GM12872 (cell line): Measurements from ENCODE around the gene CNKSR1.

ENCODE experiments used
- TF ChIP-seq, protein P1 (sequence below): IDR thresholded peaks from 3 replicates; pipeline ENCODE4 v1.5.1; 2011; ENCODE audit warnings: low read depth, mild to moderate bottlenecking, low read length, moderate library complexity; ENCODE audit not compliant: insufficient read depth

CNKSR1 gene

DNA sequence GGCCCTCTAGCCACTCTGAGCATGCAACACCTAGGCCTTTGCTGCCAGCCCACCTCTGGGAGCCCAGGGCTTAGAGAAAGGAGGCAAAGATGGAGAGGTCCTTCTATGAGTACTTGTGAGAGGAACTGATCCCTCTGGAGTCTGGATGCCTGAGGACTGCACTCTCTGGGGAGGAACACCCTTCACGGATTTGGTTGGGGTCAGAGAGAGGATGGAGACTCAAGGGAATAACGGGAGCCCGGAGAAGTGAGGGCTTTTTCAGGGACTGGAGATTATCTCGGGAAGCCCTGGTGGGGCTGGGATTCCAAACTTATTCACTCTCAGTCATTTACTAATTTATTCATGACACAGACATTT, 8.1 kb upstream of the CNKSR1 start:
- TF ChIP-seq, protein P1, sequence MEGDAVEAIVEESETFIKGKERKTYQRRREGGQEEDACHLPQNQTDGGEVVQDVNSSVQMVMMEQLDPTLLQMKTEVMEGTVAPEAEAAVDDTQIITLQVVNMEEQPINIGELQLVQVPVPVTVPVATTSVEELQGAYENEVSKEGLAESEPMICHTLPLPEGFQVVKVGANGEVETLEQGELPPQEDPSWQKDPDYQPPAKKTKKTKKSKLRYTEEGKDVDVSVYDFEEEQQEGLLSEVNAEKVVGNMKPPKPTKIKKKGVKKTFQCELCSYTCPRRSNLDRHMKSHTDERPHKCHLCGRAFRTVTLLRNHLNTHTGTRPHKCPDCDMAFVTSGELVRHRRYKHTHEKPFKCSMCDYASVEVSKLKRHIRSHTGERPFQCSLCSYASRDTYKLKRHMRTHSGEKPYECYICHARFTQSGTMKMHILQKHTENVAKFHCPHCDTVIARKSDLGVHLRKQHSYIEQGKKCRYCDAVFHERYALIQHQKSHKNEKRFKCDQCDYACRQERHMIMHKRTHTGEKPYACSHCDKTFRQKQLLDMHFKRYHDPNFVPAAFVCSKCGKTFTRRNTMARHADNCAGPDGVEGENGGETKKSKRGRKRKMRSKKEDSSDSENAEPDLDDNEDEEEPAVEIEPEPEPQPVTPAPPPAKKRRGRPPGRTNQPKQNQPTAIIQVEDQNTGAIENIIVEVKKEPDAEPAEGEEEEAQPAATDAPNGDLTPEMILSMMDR = no peak

DNA sequence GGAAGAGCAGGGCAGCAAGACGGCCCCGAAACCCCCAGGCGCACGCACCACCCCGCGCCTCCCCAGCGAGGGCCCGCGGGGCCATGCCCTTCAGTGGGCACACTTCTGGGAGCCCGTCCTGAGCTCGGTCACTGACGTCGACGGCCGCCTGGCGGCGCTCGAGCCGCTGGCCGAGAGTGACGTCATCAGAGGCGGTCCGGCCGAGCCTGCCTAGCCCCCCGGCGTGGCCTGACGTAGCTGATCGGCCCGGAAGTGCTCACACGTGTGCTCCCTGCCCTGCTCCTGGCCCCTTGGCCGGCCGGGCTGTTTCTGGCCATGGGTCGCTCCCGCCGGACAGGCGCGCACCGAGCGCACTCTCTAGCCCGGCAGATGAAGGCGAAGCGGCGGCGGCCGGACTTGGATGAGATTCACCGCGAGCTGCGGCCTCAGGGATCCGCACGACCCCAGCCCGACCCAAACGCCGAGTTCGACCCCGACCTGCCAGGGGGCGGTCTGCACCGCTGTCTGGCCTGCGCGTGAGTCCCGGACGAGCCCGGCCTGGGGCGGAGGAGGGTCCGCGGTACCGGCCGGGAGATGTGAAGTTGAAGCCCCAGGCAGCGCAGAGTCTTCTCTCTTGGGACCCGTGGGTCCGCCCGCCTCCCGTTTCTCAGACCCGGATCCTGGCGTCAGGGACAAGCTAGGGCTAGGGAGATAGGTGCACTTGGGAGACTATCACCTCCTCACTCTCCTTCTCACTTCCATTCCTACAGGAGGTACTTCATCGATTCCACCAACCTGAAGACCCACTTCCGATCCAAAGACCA, 7.4 kb upstream of the CNKSR1 start, which contains the start of gene ZNF593:
TSS of gene ZNF593 (plus strand) at position 240 of the 803 bp plus-strand sequence. CDS start at position 316, 76 bp downstream.
- TF ChIP-seq, protein P1 = peak; percentile 98

DNA sequence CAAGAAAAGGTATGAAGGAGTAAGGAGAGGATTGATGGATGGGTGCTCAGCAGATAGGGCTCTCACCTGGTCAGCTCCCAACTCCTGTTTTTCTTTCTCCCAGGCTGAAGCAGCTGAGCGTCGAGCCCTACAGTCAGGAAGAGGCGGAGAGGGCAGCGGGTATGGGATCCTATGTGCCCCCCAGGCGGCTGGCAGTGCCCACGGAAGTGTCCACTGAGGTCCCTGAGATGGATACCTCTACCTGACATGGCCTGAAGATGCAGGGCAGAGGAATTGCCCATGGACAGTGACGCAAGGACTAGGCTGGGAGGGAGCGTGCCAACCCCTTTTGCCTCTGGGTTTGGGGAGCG, 6.8 kb upstream of the CNKSR1 start:
- TF ChIP-seq, protein P1 = no peak

DNA sequence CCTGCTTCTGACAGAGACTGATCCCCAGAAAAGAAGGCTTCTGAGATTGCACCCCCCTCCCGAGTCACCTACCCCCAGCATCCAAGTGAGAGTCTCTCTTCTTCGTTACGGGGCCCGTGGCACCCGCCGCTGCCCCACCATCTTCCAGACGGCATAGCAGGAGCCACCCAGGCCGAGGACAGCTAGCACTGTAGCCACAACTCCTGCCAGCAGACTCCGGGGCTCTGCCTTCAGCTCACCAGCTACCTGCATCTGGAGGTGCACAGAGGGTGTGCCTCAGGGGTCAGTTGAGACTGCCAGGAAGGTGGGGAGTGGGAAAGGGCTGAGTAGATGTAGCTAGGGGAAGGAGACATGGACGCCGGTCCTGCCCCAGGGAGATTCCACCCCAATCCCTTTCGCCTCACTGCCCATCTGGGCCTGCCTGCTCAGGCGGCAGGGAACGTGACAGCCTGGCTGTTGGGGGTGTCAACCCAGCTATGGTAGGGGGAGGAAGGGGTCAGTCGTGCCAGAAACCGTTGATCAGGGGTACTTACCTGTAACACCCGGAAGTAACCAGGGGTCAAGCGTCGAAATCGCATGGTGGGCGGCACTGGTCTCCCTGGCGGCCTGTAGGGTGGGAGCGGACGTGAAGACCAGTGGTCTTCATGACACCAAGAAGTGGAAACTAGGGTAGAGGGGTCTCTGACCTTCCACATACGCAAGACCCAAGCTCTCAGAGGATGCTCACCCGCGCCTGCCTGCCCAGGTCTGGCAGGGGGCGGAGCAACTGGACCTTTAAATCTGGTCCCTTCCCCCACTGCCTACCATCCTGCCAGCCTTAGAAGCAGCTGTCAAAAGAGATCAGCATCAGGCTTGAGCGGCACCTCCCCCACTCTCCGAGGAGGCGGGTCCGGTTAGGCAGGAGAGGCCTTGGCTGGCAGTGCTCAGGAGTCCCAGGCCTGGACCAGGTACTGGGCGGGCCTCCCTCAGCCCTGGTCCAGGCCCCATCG, 5.9 kb upstream of the CNKSR1 start, which contains the start of gene ZNF593OS:
TSS of gene ZNF593OS (minus strand) at position 749 of the 989 bp plus-strand sequence. CDS start at position 578, 171 bp downstream.
- TF ChIP-seq, protein P1 = no peak

DNA sequence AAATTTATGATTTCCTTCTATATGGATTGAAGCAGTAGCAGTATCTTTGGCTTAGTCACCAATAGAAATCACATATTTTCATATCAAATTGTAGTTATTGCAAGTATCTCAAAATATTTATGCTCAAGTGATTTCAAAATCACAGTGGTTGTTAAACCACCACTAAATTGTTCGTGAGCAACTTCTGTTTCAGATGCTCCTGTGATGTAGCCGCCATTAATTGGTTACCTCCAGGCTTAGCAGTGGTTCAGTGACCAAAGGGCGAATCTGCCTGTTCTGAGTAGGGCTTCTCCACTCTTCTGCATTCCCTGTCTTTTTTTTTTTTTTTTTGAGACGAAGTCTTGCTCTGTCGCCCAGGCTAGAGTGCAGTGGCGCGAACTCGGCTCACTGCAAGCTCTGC, 1.9 kb upstream of the CNKSR1 start:
- TF ChIP-seq, protein P1 = no peak

DNA sequence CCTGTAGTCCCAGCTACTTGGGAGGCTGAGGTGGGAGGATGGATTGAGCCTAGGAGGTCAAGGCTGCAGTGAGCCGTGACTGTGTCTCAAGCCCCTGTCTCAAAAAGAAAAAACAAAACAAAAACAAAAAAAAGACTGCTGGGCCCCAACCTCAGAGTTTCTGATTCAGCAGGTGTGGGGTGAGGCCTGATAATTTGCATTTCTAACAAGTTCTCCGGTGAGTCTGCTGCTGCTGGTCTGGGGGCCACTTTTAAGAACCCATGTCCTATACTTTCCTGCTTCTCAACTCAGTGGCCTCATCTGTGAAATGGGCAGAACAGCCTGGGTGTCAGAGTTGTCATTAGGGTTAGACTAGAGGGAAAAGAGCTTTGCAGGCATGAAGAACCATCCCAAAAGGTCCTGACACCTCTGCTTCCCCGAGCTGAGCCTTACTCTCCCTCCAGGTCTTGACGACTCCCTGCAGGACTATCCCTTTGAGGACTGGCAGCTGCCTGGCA, 2.8 kb downstream of the CNKSR1 start:
- TF ChIP-seq, protein P1 = no peak
